A204.1 (cell line): ENCODE data around the gene ARHGAP24.
"Not testable (repeated sequence)": the region's sequence is repeated elsewhere in the genome, so short reads cannot be mapped to it uniquely, and the experiment has no call there.

Experiments
- FAIRE-seq: peaks from 2 replicates; lab custom pipeline; 2012; peaks lifted over from hg19 to GRCh38; lab: Jason Lieb, UNC

The ARHGAP24 gene

DNA sequence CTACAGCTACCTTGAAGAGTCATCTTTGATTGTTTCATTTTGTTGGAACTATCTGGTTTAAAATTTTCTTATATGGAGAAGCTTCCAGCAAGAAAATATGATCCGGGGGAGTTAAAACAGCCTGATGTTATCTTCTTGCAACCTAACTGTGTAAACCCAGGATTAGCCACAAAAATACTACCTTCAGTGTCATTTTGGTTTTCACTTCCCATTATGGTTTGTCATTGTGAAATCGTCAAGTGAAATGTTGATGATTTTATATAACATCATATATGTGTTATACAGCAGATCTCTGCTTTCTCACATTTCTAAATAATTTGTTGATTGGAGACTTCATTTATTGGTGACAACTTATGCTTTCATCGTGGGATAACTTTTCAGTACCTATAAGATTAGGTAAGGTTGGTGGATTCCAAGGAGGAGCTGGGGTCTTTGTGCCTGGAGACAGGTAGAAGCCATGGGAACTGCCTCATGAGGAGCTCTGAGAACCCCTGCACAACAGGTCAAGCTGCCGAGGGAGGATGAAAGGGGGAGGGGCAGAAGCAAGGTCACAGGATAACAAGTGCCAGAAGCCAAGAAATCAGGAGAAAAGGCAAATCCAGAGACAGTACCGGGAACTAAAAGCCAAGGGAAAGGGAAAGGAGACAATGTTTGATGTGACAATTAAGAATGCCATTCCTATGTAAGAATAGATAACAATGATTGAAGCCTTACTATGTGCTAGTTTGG, 7.2 kb downstream of the ARHGAP24 start:
- no peak for FAIRE-seq

GRCh38 chr4:85486425-85487086, 11.6 kb downstream of the ARHGAP24 start:
- no peak for FAIRE-seq

DNA sequence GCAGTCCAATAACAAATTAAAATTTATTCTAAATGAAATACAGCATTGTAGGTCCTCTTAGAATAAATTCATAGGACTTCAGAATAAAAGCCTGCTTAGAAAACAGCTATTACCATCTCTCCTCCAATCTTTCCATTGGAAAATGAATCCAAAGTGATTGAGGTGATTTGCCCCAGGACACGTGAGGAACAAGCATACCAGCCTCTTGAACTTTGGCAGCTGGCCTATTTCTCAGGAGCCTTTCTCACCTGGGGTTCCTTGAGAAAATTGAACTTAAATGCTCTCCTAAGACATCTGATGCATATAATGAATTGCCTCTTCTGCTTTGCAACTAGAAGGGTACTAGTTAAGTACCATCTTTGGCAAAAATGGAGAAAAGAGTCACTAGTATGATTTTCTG, 13.5 kb downstream of the ARHGAP24 start:
- FAIRE-seq = no peak

DNA sequence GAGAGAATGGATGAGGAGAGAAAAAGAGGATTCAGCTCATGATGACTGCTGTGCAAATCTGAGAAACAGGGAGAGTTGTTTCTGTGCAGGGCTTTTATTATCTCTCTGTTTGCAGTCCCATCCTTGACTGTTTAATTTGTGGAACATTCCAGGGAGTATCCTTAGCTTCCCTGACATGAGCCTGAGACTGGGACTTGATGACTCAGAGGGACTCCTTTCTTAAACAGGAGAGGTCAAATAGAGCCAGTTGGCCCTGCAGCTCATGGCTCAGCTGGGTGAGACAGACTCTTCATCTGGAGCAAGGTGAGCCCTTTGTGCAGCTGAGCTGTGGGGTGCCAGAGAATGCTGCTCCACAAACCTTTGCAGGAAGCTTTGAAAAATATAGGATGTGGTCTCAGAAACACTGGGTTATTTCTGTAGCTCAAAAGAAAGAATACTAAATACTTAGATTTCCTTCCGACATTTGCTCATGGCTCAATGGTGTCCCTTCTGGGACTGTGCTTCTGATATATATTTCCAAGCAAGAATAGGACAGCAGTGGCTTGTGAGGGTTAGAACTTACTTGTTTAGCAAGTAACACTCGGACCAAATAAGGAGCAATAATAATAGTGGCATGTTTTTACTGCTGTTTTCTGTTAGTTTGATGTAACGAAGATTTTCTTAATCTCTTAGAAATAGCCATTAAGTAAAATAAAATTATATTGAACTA, 14.5 kb downstream of the ARHGAP24 start:
- no peak for FAIRE-seq

- FAIRE-seq = no peak
Measured at GRCh38 chr4:85491527-85491926, 16.6 kb downstream of the ARHGAP24 start.

- FAIRE-seq = no peak
Measured at GRCh38 chr4:85492336-85492735, 17.4 kb downstream of the ARHGAP24 start.

DNA sequence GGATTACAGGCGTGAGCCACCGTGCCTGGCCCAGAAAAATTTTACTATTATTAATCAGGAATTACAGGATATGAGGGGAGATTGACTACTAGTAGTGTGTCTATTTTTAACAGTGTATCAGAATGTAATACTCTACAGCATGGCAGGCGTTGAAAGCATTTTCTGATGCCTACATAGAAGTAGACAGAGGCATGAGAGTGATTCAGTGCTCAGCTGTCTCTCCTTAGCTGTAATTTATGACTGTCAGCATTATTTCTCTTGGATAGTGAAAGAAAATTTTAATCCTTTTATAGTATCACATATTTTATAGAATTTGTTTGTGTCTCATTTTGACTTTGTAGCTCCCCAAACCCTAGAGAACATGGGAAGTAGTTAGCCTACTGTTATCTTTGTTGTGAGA, 20.7 kb downstream of the ARHGAP24 start:
- no peak for FAIRE-seq

GRCh38 chr4:85496126-85496849, 21.3 kb downstream of the ARHGAP24 start:
- FAIRE-seq = no peak

DNA sequence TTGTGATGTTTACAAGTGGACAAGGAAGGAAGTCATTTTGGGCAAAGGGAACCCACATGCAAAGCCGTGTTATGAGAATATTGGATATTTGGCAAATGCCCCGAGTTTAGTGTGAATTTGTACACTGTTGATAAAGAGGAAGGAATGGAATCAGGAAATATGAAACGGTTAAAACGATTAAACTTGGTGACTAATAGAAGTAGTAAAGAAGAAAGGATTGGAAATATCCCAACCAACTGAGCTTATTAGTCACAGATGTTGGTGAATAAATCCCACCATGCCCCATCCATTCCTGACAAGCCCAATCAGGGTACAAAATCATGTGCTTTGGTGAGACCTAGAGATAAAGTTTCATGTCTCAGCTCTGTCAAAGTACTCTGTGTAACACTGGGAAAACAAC, 22.0 kb downstream of the ARHGAP24 start:
- FAIRE-seq = no peak

- FAIRE-seq = no peak
Measured at GRCh38 chr4:85498068-85498733, 23.3 kb downstream of the ARHGAP24 start.

DNA sequence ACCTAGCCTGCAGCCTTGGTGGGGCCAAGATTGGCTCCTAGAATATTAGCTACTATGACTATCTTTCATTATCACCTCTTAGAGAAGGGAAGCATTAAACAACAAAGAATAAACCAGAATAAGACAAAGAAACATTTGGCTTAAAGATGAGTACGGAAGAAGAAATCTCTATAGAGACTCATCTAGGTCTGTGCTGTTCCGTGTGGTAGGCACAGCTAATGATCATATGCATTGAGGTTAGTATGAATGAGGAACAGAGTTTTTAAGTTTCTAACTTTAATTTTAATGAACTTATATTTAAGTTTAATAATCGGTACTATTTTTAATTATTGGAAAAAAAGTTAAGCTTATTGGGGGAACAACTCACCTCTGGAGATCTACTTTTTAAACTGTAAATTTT, 24.6 kb downstream of the ARHGAP24 start:
- FAIRE-seq = no peak

GRCh38 chr4:85500110-85500867, 25.3 kb downstream of the ARHGAP24 start:
- no peak for FAIRE-seq

GRCh38 chr4:85501145-85501544, 26.2 kb downstream of the ARHGAP24 start:
- not testable (repeated sequence) for FAIRE-seq

- FAIRE-seq = no peak
Measured at GRCh38 chr4:85508654-85509053, 33.7 kb downstream of the ARHGAP24 start.

GRCh38 chr4:85509882-85510631, 35.1 kb downstream of the ARHGAP24 start:
- no peak for FAIRE-seq

GRCh38 chr4:85510632-85510984, 35.7 kb downstream of the ARHGAP24 start:
- FAIRE-seq = no peak

DNA sequence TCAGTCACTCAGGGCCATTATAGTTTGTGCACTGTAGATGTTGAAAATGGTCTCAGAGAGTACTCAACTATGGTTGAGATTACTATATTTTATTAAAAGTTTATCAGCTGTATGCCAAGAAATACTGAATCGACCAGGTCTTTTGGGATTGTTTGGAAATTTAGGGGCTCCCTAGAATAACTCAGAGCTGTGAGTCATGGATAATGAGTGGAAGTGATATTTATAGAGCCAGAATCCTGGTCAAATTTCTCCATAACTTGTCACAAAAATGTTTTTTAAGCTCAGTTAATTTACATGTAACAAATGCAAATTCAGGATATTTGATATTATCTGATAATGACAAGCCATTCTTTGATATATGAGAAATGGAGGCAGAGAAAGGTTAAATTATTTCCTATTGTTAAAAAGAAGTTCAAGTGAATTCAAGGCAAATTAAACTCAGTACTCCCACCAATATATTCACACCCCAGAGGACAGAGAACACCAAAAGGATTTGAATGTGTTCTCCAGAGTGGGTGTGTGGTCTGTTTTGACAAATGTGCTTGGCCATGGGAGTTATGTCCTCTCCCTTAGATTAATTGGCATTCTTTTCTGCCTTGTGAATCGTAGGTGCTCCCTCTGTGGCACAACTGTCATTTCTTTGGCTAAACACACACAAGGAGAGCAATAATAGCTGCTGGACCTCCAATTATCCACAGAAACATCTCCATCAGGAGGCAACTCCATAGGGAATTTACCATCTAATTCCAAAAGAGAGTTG, 37.7 kb downstream of the ARHGAP24 start:
- FAIRE-seq = no peak

GRCh38 chr4:85514117-85514516, 39.2 kb downstream of the ARHGAP24 start:
- FAIRE-seq = no peak

DNA sequence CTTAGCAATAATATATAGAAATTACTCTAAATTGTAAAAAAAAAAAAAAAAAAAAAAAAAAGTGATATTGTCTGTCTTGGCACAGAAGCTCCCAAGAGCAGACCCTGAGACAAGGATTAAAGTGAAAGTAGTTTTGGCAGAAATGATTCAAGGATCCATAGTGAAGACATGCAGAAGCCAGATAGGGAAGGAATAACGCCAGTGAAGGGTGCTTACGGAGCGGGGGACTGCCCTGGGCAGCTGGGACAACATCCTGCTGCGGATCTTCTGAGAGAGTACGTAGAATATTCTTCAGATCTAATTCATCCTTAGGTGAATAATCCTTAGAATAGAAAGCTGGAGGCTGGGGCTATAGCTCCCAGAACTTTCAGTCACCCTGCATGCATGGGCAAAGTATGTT, 39.8 kb downstream of the ARHGAP24 start:
- FAIRE-seq = no peak

- FAIRE-seq = no peak
Measured at GRCh38 chr4:85515701-85516100, 40.8 kb downstream of the ARHGAP24 start.
